ENCODE measurements around the gene ALPI. TPM values are rescaled to one million over a fixed set of nuclear protein-coding genes. Genes with fewer than 3 reads are reported as not detected.
"Not testable (repeated sequence)": the region's sequence is repeated elsewhere in the genome, so short reads cannot be mapped to it uniquely, and the experiment has no call there.

Gene ALPI
- total and polyA plus RNA-seq, 7 donors = 0.05 to 0.14 TPM; not detected in 5

GRCh38 chr2:232438951-232439757, 16.8 kb upstream of the ALPI start:
- intact Hi-C loops (cut with DNase I) = loop anchor here (2.0 to 10.0 kb wide), 2 partner anchors 104 to 532 kb away; no protein-coding TSS in a partner anchor
- Histone ChIP-seq H3K27ac (no peak overlapping the region), H3K4me1 (peaks cover 4% of the 10 kb centered on the region), H3K27me3 (ENCODE audit: insufficient read depth in 3 of 3, low read length in 2 of 3) (no peaks in the 10 kb centered on the region), H3K36me3 (ENCODE audit: insufficient read depth in 1 of 2, low read depth in 1 of 2) (no peaks in the 10 kb centered on the region), H3K4me3 (no peak overlapping the region), H3K9me3 (no peaks in the 10 kb centered on the region)
- DNase-seq (peak in 1 of 2 donors; percentile 52), ATAC-seq (peak; percentile 50 to 71 (median 56))
- peak; percentile 60 for TF ChIP-seq CTCF (IDR thresholded peaks at IDR 0.05)
- WGBS, 3 donors = 67 to 72% (median 67%) methylated on average over 16 to 21 of the region's 22 CpGs

GRCh38 chr2:232439758-232440135, 16.2 kb upstream of the ALPI start:
- H3K4me1 ChIP-seq = peaks cover 7% of the 10 kb centered on the region
- H3K27ac ChIP-seq = no peak overlapping the region
- no peaks in the 10 kb centered on the region for H3K36me3 ChIP-seq (ENCODE audit: insufficient read depth in 1 of 2, low read depth in 1 of 2)
- no peak for TF ChIP-seq CTCF (IDR thresholded peaks at IDR 0.05)
- H3K27me3 ChIP-seq (ENCODE audit: insufficient read depth in 3 of 3, low read length in 2 of 3) = no peaks in the 10 kb centered on the region
- intact Hi-C loops (cut with DNase I) = loop anchor here (2.0 to 10.0 kb wide), 3 partner anchors 105 to 533 kb away; no protein-coding TSS in a partner anchor
- ATAC-seq (no peak), DNase-seq (peak in 1 of 2 donors; percentile 35)
- no peak overlapping the region for H3K4me3 ChIP-seq
- H3K9me3 ChIP-seq = no peaks in the 10 kb centered on the region
- WGBS, 3 donors = 30 to 93% (median 43%) methylated on average over 1 to 3 of the region's 5 CpGs

GRCh38 chr2:232440220-232441018, 15.5 kb upstream of the ALPI start:
- H3K4me1 ChIP-seq; H3K27me3 ChIP-seq (ENCODE audit: insufficient read depth in 3 of 3, low read length in 2 of 3); H3K9me3 ChIP-seq; H3K4me3 ChIP-seq; H3K27ac ChIP-seq; H3K36me3 ChIP-seq (ENCODE audit: insufficient read depth in 1 of 2, low read depth in 1 of 2): not testable (repeated sequence)
- DNase-seq = peak; percentile 82 to 90
- peak; percentile 76 to 85 (median 80) for ATAC-seq
- peak; percentile 87 for TF ChIP-seq CTCF (IDR thresholded peaks at IDR 0.05)
- intact Hi-C loops (cut with DNase I) = loop anchor here in 1 of 2 donors (5.0 kb wide), 1 partner anchor 533 kb away; no protein-coding TSS in a partner anchor
- WGBS, 3 donors = 10 to 19% (median 15%) methylated on average over 11 to 15 of the region's 16 CpGs

GRCh38 chr2:232441147-232441651, 14.8 kb upstream of the ALPI start:
- Histone ChIP-seq H3K27me3 (ENCODE audit: insufficient read depth in 3 of 3, low read length in 2 of 3) (no peaks in the 10 kb centered on the region), H3K4me1 (peaks cover 7% of the 10 kb centered on the region), H3K27ac (no peak overlapping the region), H3K9me3 (no peaks in the 10 kb centered on the region), H3K4me3 (no peak overlapping the region), H3K36me3 (ENCODE audit: insufficient read depth in 1 of 2, low read depth in 1 of 2) (no peaks in the 10 kb centered on the region)
- intact Hi-C loops (cut with DNase I) = loop anchor here in 1 of 2 donors (5.0 kb wide), 1 partner anchor 534 kb away; no protein-coding TSS in a partner anchor
- peak in 1 of 2 donors; percentile 34 for DNase-seq
- no peak for TF ChIP-seq CTCF (IDR thresholded peaks at IDR 0.05)
- WGBS, 3 donors = 64 to 81% (median 73%) methylated on average over 12 of the region's 12 CpGs
- no peak for ATAC-seq

GRCh38 chr2:232441922-232442321, 14.0 kb upstream of the ALPI start:
- not testable (repeated sequence) for H3K4me3 ChIP-seq; H3K4me1 ChIP-seq; ATAC-seq; H3K36me3 ChIP-seq (ENCODE audit: insufficient read depth in 1 of 2, low read depth in 1 of 2); H3K9me3 ChIP-seq; H3K27me3 ChIP-seq (ENCODE audit: insufficient read depth in 3 of 3, low read length in 2 of 3); H3K27ac ChIP-seq
- whole genome bisulfite sequencing, 3 donors = 63 to 81% (median 74%) methylated on average over 8 to 9 of the region's 10 CpGs
- peak in 1 of 2 donors; percentile 26 for DNase-seq
- intact Hi-C loops (cut with DNase I) = loop anchor here in 1 of 2 donors (5.0 kb wide), 1 partner anchor 535 kb away; no protein-coding TSS in a partner anchor

GRCh38 chr2:232442431-232442830, 13.5 kb upstream of the ALPI start:
- H3K27me3 ChIP-seq (ENCODE audit: insufficient read depth in 3 of 3, low read length in 2 of 3); H3K9me3 ChIP-seq; H3K4me3 ChIP-seq; H3K36me3 ChIP-seq (ENCODE audit: insufficient read depth in 1 of 2, low read depth in 1 of 2); H3K27ac ChIP-seq; H3K4me1 ChIP-seq: not testable (repeated sequence)
- DNase-seq (peak in 1 of 2 donors; percentile 41), ATAC-seq (peak in 3 of 4 donors; percentile 17 to 43 (median 39))
- 10 to 54% (median 22%) methylated on average over 11 to 13 of the region's 13 CpGs for WGBS, 3 donors
- intact Hi-C loops (cut with DNase I) = loop anchor here in 1 of 2 donors (5.0 kb wide), 1 partner anchor 535 kb away; no protein-coding TSS in a partner anchor

GRCh38 chr2:232443047-232443446, 12.9 kb upstream of the ALPI start:
- 23 to 43% (median 33%) methylated on average over 5 to 12 of the region's 13 CpGs for WGBS, 3 donors
- intact Hi-C loops (cut with DNase I) = loop anchor here in 1 of 2 donors (5.0 kb wide), 1 partner anchor 536 kb away; no protein-coding TSS in a partner anchor
- DNase-seq (peak in 1 of 2 donors; percentile 52), ATAC-seq (peak in 3 of 4 donors; percentile 51 to 62 (median 52))
- peak overlapping the region; percentile 30 for H3K27ac ChIP-seq
- not testable (repeated sequence) for H3K4me3 ChIP-seq; H3K27me3 ChIP-seq (ENCODE audit: insufficient read depth in 3 of 3, low read length in 2 of 3); H3K4me1 ChIP-seq; H3K9me3 ChIP-seq; H3K36me3 ChIP-seq (ENCODE audit: insufficient read depth in 1 of 2, low read depth in 1 of 2)

Measured in psoas muscle (tissue), 8 donors.